Measurements from ENCODE around the gene CAMKK1. TPM values are rescaled to one million over a fixed set of nuclear protein-coding genes. Genes with fewer than 3 reads are reported as not detected.
A peak's percentile ranks its signal among the peaks of the same experiment; 100 is the strongest.
"Not testable (repeated sequence)": the region's sequence is repeated elsewhere in the genome, so short reads cannot be mapped to it uniquely, and the experiment has no call there.

The CAMKK1 gene
- total RNA-seq, 4 donors from 2014 or later, result 3.3 to 9.5 (median 3.8) TPM

- Histone ChIP-seq H3K27me3 (peaks cover 0 to 8% (median 0%) of the 10 kb centered on the region in 4 donors), H3K4me3 (no peak overlapping the region), H3K36me3 (peaks cover 0 to 24% (median 4%) of the 10 kb centered on the region in 3 donors), H3K4me1 (peaks cover 7 to 28% (median 18%) of the 10 kb centered on the region in 3 donors), H3K9me3 (no peaks in the 10 kb centered on the region), H3K27ac (no peak overlapping the region)
- no peak for DNase-seq
- WGBS, 2 donors, result 84 to 100% methylated on average over 2 to 6 of the region's 9 CpGs
- no peak for TF ChIP-seq CTCF (IDR thresholded peaks at IDR 0.05)
- TF ChIP-seq POLR2A (IDR thresholded peaks at IDR 0.05), result no peak
- intact Hi-C loops (cut with DNase I), result no loop called here
Measured at GRCh38 chr17:3847165-3847670, 45.6 kb downstream of the CAMKK1 start.

DNA sequence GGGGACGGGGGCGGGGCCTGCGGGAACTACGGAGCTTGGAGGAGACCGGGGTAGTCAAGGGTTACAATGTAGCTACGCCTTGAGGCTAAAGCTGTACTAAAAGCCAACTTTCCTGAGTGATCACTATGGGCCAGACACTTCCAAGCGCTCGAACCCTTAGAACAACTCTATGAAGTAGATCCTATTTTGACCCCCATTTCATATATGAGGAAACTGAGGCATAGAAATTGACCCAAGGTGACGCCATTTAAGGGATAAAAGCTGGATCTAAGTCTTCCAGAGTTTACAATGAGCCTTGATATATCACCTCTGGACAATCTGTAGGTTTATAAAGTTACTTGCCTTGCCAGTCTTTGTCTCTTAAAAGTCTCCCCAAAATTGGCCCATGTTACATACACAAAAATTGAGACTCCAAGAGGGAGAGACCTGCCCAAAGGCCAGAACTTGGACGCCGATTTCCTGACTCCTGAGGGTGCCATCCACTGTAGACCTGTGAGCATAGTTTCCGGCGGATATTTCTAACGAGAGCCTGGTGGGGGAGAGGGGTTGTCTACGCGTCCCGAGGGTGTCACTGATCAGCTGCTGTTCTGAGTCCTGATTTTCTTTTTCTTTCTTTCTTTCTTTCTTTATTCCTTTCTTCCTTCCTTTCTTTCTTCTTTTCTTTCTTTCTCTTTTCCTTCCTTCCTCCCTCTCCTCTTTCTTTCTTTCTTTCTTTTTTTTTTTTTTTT is 46.3 kb downstream of the CAMKK1 start:
- DNase-seq, result no peak
- H3K9me3 ChIP-seq, result no peaks in the 10 kb centered on the region
- WGBS, 2 donors, result 57 to 60% methylated on average over 13 of the region's 17 CpGs
- intact Hi-C loops (cut with DNase I), result no loop called here
- peaks cover 0 to 30% (median 8%) of the 10 kb centered on the region in 3 donors for H3K36me3 ChIP-seq
- peak overlapping the region in 1 of 4 donors; percentile 96 for H3K27ac ChIP-seq
- H3K27me3 ChIP-seq, result peaks cover 0 to 8% (median 0%) of the 10 kb centered on the region in 4 donors
- no peak for TF ChIP-seq POLR2A (IDR thresholded peaks at IDR 0.05)
- no peak for TF ChIP-seq CTCF (IDR thresholded peaks at IDR 0.05)
- peaks cover 7 to 28% (median 18%) of the 10 kb centered on the region in 3 donors for H3K4me1 ChIP-seq
- peak overlapping the region in 3 of 4 donors; percentile 86 to 99 (median 98) for H3K4me3 ChIP-seq

GRCh38 chr17:3845621-3846436 is 47.0 kb downstream of the CAMKK1 start, which contains the start of gene NCBP3:
TSS of gene NCBP3 (minus strand) at chr17:3846246. CDS start at chr17:3846223, 23 bp downstream.
- peak; percentile 92 to 99 (median 97) for TF ChIP-seq CTCF (IDR thresholded peaks at IDR 0.05)
- TF ChIP-seq POLR2A (IDR thresholded peaks at IDR 0.05), result peak in 3 of 4 donors; percentile 64 to 96 (median 87)
- WGBS, 2 donors, result 0 to 1% methylated on average over 21 to 44 of the region's 76 CpGs
- intact Hi-C loops (cut with DNase I), result no loop called here
- DNase-seq, result peak; percentile 33
- Histone ChIP-seq H3K36me3 (peaks cover 0 to 37% (median 10%) of the 10 kb centered on the region in 3 donors), H3K9me3 (no peaks in the 10 kb centered on the region), H3K27me3 (peaks cover 0 to 5% (median 0%) of the 10 kb centered on the region in 4 donors), H3K4me3 (peak within 1 kb of the TSS; percentile 86 to 99 (median 97)), H3K27ac (peak within 1 kb of the TSS; percentile 90 to 97 (median 93)), H3K4me1 (peaks cover 7 to 28% (median 18%) of the 10 kb centered on the region in 3 donors)

DNA sequence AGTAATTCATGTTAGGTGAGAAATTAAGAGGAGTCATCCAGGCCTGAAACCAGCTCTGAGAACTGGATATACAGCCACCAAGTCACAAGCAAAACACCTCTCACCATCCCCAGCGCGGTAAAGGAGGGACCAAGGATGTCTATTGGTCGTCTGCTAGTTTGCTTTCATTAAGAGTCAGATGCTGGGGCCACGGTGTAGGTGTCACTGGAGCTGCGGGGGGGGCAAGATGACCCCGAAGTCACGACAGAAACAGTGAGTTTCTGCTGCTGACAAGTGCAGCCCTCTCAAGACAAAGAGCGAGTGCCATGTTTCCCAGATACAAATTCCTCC is 47.6 kb downstream of the CAMKK1 start:
- H3K4me1 ChIP-seq, result peaks cover 7 to 28% (median 18%) of the 10 kb centered on the region in 3 donors
- no peak for DNase-seq
- peak overlapping the region; percentile 90 to 97 (median 93) for H3K27ac ChIP-seq
- peak overlapping the region; percentile 86 to 99 (median 97) for H3K4me3 ChIP-seq
- 0 to 1% methylated on average over 7 to 8 of the region's 8 CpGs for WGBS, 2 donors
- H3K9me3 ChIP-seq, result no peaks in the 10 kb centered on the region
- H3K36me3 ChIP-seq, result peaks cover 0 to 43% (median 13%) of the 10 kb centered on the region in 3 donors
- intact Hi-C loops (cut with DNase I), result no loop called here
- H3K27me3 ChIP-seq, result peaks cover 0 to under 1% (median 0%) of the 10 kb centered on the region in 4 donors
- TF ChIP-seq CTCF (IDR thresholded peaks at IDR 0.05), result no peak
- no peak for TF ChIP-seq POLR2A (IDR thresholded peaks at IDR 0.05)

DNA sequence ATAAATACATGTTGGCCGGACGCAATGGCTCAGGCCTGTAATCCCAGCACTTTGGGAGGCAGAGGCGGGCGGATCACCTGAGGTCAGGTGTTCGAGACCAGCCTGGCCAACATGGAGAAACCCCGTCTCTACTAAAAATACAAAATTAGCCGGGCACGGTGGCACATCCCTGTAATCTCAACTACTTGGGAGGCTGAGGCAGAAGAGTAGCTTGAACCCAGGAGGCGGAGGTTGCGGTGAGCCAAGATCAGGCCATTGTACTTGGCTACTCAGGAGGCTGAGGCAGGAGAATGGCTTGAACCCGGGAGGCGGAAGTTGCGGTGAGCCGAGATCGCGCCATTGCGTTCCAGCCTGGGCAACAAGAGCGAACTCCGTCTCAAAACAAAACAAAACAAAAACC is 48.3 kb downstream of the CAMKK1 start:
- H3K27me3 ChIP-seq; intact Hi-C loops (cut with DNase I); H3K9me3 ChIP-seq; DNase-seq: not testable (repeated sequence)
- Histone ChIP-seq H3K36me3 (peaks cover 0 to 50% (median 18%) of the 10 kb centered on the region in 3 donors), H3K4me3 (peak overlapping the region in 2 of 4 donors; percentile 98 to 99), H3K27ac (peak overlapping the region in 1 of 4 donors; percentile 17), H3K4me1 (peaks cover 7 to 28% (median 18%) of the 10 kb centered on the region in 3 donors)
- WGBS, 2 donors, result 88 to 94% methylated on average over 10 to 19 of the region's 19 CpGs

Measured in esophagus squamous epithelium (tissue), 5 donors.